Activated naive CD4-positive, alpha-beta T cell treated with anti-CD3 and anti-CD28 coated beads, Interleukin-2, amount 10 ng/mL, durations not matched to agents 7 days and 5 days (primary cell): ENCODE measurements around the gene VAV2.

Source experiments
- CTCF ChIA-PET: fragments of 350-600 bp; sonication (Branson Sonifier 250); formaldehyde crosslinking; loops from one replicate; lab custom pipeline; 2021; ENCODE audit warnings: antibody characterized with exemption; lab: Charles Lee
- DNase-seq: peaks from one replicate; pipeline ENCODE4 v3.0.0-alpha.2; 2020
- H3K27ac Mint-ChIP-seq: one replicate; pipeline ENCODE4 v1.8.0; 2021; ENCODE audit warnings: mild to moderate bottlenecking, moderate library complexity, mixed read lengths
- H3K27me3 Mint-ChIP-seq: one replicate; pipeline ENCODE4 v1.8.0; 2021; ENCODE audit warnings: mild to moderate bottlenecking, mixed read lengths
- H3K36me3 Mint-ChIP-seq: one replicate; pipeline ENCODE4 v1.8.0; 2021; ENCODE audit warnings: mixed read lengths
- H3K4me1 Mint-ChIP-seq: one replicate; pipeline ENCODE4 v1.8.0; 2021; ENCODE audit warnings: mixed read lengths
- H3K4me3 Mint-ChIP-seq: one replicate; pipeline ENCODE4 v1.8.0; 2021; ENCODE audit warnings: mild to moderate bottlenecking, moderate library complexity, mixed read lengths
- H3K9me3 Mint-ChIP-seq: one replicate; pipeline ENCODE4 v1.8.0; 2021; ENCODE audit warnings: mixed read lengths

VAV2 gene, protein sequence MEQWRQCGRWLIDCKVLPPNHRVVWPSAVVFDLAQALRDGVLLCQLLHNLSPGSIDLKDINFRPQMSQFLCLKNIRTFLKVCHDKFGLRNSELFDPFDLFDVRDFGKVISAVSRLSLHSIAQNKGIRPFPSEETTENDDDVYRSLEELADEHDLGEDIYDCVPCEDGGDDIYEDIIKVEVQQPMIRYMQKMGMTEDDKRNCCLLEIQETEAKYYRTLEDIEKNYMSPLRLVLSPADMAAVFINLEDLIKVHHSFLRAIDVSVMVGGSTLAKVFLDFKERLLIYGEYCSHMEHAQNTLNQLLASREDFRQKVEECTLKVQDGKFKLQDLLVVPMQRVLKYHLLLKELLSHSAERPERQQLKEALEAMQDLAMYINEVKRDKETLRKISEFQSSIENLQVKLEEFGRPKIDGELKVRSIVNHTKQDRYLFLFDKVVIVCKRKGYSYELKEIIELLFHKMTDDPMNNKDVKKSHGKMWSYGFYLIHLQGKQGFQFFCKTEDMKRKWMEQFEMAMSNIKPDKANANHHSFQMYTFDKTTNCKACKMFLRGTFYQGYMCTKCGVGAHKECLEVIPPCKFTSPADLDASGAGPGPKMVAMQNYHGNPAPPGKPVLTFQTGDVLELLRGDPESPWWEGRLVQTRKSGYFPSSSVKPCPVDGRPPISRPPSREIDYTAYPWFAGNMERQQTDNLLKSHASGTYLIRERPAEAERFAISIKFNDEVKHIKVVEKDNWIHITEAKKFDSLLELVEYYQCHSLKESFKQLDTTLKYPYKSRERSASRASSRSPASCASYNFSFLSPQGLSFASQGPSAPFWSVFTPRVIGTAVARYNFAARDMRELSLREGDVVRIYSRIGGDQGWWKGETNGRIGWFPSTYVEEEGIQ

GRCh38 chr9:133991964-133992779 is at the start of gene VAV2:
VAV2 (minus strand) TSS chr9:133992324; CDS start chr9:133992278, 46 bp downstream.
- Mint-ChIP-seq H3K9me3 (no peaks in the 10 kb centered on the region), H3K27me3 (peaks cover 60% of the 10 kb centered on the region), H3K4me1 (peaks cover 2% of the 10 kb centered on the region), H3K4me3 (peak within 1 kb of the TSS; percentile 69), H3K27ac (no peak within 1 kb of the TSS), H3K36me3 (no peaks in the 10 kb centered on the region)
- CTCF ChIA-PET = interaction anchor here (3.3 kb wide), 1 partner anchor 211 kb away, joined by 107 read pairs; no protein-coding TSS in a partner anchor
- peak; percentile 69 for DNase-seq

DNA sequence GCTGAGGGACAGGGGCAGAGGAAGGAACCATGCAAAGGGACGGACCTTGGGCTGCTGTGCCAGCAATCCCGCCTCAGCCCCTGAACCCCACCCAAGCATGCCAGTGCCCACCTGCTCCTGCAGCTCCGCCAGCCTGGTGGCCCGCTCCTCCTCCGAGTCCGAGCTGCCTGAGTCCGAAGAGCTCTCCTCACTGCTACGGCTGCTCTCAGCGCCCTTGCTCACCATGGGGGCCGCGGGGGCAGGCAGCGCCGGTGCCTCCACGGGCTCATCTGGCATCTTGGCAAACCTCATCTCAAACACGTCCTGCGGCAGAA is 49.5 kb upstream of the VAV2 start:
- DNase-seq = no peak
- Mint-ChIP-seq H3K9me3 (no peaks in the 10 kb centered on the region), H3K27me3 (no peaks in the 10 kb centered on the region), H3K4me3 (no peak overlapping the region), H3K4me1 (no peaks in the 10 kb centered on the region), H3K36me3 (peaks cover 37% of the 10 kb centered on the region), H3K27ac (no peak overlapping the region)
- CTCF ChIA-PET = no interaction called here

GRCh38 chr9:134040781-134041648 is 48.9 kb upstream of the VAV2 start:
- H3K4me1 Mint-ChIP-seq = no peaks in the 10 kb centered on the region
- H3K9me3 Mint-ChIP-seq = no peaks in the 10 kb centered on the region
- DNase-seq = no peak
- peaks cover 40% of the 10 kb centered on the region for H3K36me3 Mint-ChIP-seq
- H3K27ac Mint-ChIP-seq = no peak overlapping the region
- H3K4me3 Mint-ChIP-seq = no peak overlapping the region
- CTCF ChIA-PET = no interaction called here
- no peaks in the 10 kb centered on the region for H3K27me3 Mint-ChIP-seq

DNA sequence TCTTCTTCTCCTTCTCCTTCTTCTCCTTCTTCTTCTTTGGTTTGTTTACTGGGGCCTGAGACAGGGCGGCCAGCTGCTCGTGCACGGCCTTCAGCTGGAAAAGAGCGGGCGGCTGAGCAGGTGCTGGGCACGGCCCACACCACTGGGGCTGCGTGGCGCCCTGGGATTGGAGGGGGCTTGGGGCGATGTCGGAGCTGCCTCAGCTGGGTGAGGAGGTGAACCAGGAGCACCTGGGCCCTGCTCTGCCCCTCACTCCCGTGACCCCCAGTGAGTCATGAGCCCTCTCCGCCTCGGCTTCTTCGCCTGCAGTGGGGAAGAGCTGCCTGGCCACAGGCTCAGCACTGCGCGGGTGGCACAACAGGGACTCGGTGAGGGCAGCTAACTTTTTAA is 48.0 kb upstream of the VAV2 start:
- H3K4me1 Mint-ChIP-seq = no peaks in the 10 kb centered on the region
- H3K27ac Mint-ChIP-seq = no peak overlapping the region
- no peaks in the 10 kb centered on the region for H3K27me3 Mint-ChIP-seq
- DNase-seq = no peak
- no peak overlapping the region for H3K4me3 Mint-ChIP-seq
- CTCF ChIA-PET = no interaction called here
- H3K36me3 Mint-ChIP-seq = peaks cover 43% of the 10 kb centered on the region
- H3K9me3 Mint-ChIP-seq = no peaks in the 10 kb centered on the region

DNA sequence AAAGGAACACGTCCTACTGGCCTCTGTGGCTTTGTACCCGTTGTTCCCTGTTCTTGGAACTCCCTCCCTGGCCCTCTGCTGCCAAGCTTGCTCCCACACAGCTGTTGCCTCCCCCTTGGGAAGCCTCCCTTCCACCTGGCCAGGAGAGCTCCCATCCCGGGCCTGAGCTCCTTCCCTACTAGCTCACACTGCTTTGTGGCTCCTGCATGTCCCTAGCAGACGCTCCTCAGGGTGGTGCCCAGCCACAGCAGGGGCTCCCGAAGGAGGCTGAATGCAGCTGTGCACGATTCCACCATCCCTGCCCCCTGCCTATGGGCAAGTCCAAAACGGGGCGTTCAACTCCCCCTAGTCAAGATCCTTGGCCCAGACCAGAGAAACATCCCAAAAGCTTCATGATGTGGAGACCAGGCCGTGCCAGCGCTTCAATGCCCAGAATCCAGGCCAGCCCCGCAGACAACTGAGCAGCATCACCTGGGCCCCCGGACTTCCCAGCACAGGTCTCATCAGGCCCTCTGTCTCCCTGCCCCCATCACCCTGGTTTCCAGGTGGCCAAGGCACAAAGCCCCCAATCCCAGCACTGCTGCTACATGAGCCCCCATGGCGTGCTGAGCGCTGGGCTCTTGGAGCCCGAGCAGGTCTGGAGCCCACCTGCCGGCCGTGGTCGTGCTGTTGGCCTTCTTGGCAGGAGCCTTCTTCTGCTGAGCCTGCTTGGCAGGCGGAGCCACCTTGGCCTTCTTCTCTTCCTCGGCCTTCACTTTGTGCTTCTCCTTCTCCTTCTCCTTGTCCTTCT is 47.5 kb upstream of the VAV2 start:
- no peak for DNase-seq
- H3K9me3 Mint-ChIP-seq = no peaks in the 10 kb centered on the region
- no peaks in the 10 kb centered on the region for H3K27me3 Mint-ChIP-seq
- no peaks in the 10 kb centered on the region for H3K4me1 Mint-ChIP-seq
- H3K4me3 Mint-ChIP-seq = no peak overlapping the region
- no peak overlapping the region for H3K27ac Mint-ChIP-seq
- H3K36me3 Mint-ChIP-seq = peaks cover 45% of the 10 kb centered on the region
- CTCF ChIA-PET = no interaction called here

GRCh38 chr9:134037641-134038040 is 45.5 kb upstream of the VAV2 start:
- no peak overlapping the region for H3K4me3 Mint-ChIP-seq
- H3K36me3 Mint-ChIP-seq = peaks cover 49% of the 10 kb centered on the region
- H3K4me1 Mint-ChIP-seq = peaks cover 2% of the 10 kb centered on the region
- DNase-seq = no peak
- H3K27me3 Mint-ChIP-seq = no peaks in the 10 kb centered on the region
- H3K9me3 Mint-ChIP-seq = no peaks in the 10 kb centered on the region
- H3K27ac Mint-ChIP-seq = no peak overlapping the region
- CTCF ChIA-PET = no interaction called here

GRCh38 chr9:134036130-134036529 is 44.0 kb upstream of the VAV2 start:
- no peaks in the 10 kb centered on the region for H3K27me3 Mint-ChIP-seq
- CTCF ChIA-PET = no interaction called here
- H3K4me1 Mint-ChIP-seq = peaks cover 2% of the 10 kb centered on the region
- DNase-seq = peak; percentile 8
- no peaks in the 10 kb centered on the region for H3K9me3 Mint-ChIP-seq
- no peak overlapping the region for H3K4me3 Mint-ChIP-seq
- peaks cover 47% of the 10 kb centered on the region for H3K36me3 Mint-ChIP-seq
- no peak overlapping the region for H3K27ac Mint-ChIP-seq

DNA sequence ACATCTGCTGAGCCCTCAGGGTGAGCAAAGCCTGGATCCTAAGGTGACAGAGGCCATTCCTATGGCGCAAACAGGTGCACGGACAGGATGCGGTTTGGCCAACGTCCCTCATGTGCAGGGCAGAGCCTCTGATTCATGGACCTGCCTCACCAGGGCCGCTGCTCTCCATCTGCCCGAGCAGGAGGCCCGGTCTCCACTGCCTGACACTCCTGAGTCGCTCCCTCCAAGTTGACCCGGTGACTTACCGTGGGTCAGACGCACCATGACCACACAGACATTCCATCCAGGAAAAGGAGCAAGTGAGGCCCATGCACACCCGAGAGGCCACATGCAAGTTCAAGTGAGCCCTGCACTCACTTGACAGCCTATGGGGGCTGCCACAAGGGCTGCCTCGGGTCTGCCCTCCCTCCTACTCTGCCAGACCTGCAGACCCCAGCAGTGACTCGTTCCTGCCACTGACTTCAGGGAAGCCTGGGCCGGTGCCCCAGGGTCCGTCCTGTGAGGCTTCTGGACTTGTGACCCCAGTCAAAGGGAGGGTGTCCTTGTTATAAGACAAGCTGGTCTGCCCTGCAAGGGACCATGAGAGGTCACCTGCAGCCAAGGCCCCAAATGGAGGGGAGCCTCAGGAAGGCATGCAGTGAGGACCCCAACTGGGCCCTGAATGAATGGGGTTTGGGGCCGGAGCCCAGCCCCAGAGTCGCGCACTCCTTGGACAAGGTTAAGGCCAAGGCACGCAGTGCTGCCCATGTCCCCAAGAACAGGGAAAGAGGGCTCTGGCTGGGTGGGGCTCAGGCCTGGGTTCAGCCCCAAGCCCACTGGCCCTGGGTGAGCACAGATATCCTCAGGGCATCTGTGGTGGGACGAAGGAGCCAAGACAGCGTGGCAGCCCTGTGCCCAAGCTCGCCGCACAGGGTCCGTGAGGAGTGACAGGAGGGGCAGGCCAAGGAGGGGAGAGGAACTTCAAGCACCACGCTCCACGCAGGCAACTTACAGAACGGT is 43.2 kb upstream of the VAV2 start:
- CTCF ChIA-PET = interaction anchor here (1.2 kb wide), 1 partner anchor 10 kb away, joined by 3 read pairs; the partner anchor contains the start of gene BRD3OS
- Mint-ChIP-seq H3K4me3 (no peak overlapping the region), H3K27ac (no peak overlapping the region), H3K27me3 (no peaks in the 10 kb centered on the region), H3K4me1 (peaks cover 2% of the 10 kb centered on the region), H3K9me3 (no peaks in the 10 kb centered on the region), H3K36me3 (peaks cover 48% of the 10 kb centered on the region)
- DNase-seq = peak; percentile 19

DNA sequence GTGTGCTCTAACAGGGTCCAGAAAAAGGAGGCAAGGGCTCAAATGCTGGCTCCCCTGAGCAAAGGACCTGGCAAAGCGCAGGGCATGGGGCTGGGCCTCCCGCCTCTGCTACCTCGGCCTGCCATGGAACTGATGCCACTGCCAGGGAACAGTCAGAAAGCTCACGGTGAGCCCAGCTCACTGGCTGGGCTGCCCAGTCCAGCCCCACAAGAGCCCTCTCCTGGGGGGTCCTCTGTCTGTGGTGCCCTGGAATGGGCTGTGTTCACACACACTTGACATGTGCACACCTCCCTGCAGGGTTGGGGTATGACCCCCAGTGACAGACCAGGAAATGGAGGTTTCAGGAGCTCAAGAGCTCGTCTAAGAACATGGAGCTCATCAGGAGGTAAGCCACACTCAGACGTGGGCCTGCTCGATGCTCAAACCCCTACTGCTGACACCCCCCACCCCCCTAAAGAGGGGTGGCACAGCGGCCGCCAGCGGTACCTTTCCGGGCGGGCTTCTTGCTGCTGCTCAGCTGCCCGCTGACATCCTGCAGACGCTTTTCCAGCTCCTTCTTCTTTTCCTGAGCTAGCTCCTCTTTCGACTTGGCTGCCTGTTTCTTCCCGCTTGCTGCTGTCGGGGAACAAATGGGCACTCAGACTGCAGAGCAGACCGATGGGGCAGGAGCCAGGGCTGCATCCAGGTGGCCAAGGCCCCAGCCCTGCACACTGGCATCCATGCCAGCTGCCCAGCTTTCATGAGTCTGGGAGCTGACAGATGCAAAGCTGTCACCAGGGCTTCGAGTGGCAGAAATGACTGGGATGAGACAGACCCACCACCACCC is 42.3 kb upstream of the VAV2 start:
- DNase-seq = peak; percentile 10
- CTCF ChIA-PET = interaction anchor here (1.2 kb wide), 1 partner anchor 9 kb away, joined by 3 read pairs; the partner anchor contains the start of gene BRD3OS
- H3K27ac Mint-ChIP-seq = no peak overlapping the region
- peaks cover 2% of the 10 kb centered on the region for H3K4me1 Mint-ChIP-seq
- no peaks in the 10 kb centered on the region for H3K27me3 Mint-ChIP-seq
- H3K36me3 Mint-ChIP-seq = peaks cover 41% of the 10 kb centered on the region
- no peak overlapping the region for H3K4me3 Mint-ChIP-seq
- no peaks in the 10 kb centered on the region for H3K9me3 Mint-ChIP-seq

DNA sequence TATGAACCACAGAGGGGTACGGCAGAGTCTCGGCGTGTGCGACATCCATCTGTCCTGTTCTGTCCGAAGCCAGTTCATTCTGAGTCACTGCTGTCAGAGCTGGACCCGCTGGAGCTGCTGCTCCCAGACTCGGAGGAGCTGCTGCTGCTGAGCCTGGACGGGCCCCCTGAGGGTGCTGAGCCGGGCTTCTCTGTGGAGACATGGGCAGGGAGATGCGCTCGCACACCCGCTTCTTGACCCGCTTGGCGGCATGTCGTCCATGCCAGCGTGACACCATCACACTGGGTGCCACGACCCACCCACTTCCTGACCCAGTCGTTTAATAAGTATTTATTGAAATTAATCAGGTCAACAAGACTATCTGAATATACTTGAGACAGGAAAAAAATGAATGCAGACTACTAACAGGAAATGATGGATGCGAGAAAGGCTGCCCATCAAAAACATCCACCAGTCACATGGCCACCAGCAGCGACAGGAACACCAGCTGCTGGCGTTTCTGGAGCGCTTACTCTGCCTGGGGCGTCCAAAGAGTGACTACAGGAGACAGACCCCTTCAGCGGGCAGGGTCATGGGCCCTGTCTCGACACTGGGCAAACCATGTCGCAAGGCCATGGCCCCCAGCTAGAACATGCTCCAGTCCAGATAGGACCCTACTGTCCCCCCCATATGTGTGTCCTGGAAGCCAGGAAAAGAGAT is 41.5 kb upstream of the VAV2 start:
- no peak overlapping the region for H3K27ac Mint-ChIP-seq

More for the DNA sequence above, 41.5 kb upstream of the VAV2 start:
- no peak overlapping the region for H3K4me3 Mint-ChIP-seq
- no peaks in the 10 kb centered on the region for H3K9me3 Mint-ChIP-seq
- CTCF ChIA-PET = interaction anchor here (1.2 kb wide), 1 partner anchor 8 kb away, joined by 3 read pairs; the partner anchor contains the start of gene BRD3OS
- peaks cover 2% of the 10 kb centered on the region for H3K4me1 Mint-ChIP-seq
- DNase-seq = peak; percentile 19
- H3K36me3 Mint-ChIP-seq = peaks cover 34% of the 10 kb centered on the region
- no peaks in the 10 kb centered on the region for H3K27me3 Mint-ChIP-seq
